GM12878 (cell line): Measurements from ENCODE around the gene PLVAP. TPM values are rescaled to one million over a fixed set of nuclear protein-coding genes. Genes with fewer than 3 reads are reported as not detected.

Source experiments
- ATAC-seq: fragments of 200-7000 bp; cut with Tn5 transposase; 3 replicates; pipeline ENCODE4 v1.9.1; 2020; ENCODE audit warnings: mild to moderate bottlenecking, moderate library complexity
- BruUV-seq: library from RNA; stranded (reverse); fragments of 400-500 nt; replicated peaks from 2 replicates; lab custom pipeline; 2021; lab: Mats Ljungman, UMichigan
- CTCF ChIA-PET: fragments of 300-600 bp; sonication (Branson Sonifier 250); formaldehyde crosslinking; extraction: SDS; loops from one replicate; lab custom pipeline; 2021; ENCODE audit warnings: inconsistent platforms; lab: Yijun Ruan, JAX
- POLR2A ChIA-PET: fragments of 350-600 bp; formaldehyde crosslinking; extraction: SDS; loops from one replicate; lab custom pipeline; 2021; ENCODE audit warnings: inconsistent platforms; lab: Charles Lee
- RAD21 ChIA-PET: fragments of 300-600 bp; sonication (Branson Sonifier 250); formaldehyde crosslinking; loops from one replicate; lab custom pipeline; 2023; ENCODE audit warnings: antibody characterized with exemption; ENCODE audit not compliant: unreplicated experiment; lab: Charles Lee
- SMC1A ChIA-PET: fragments of 300-600 bp; sonication (Branson Sonifier 250); formaldehyde crosslinking; loops from one replicate; lab custom pipeline; 2023; ENCODE audit not compliant: unreplicated experiment, uncharacterized antibody; lab: Charles Lee
- DNase-seq: peaks from one replicate; pipeline ENCODE4 v3.0.0-alpha.2; 2011; ENCODE audit warnings: low read depth, low spot score
- FAIRE-seq: peaks from 3 replicates; lab custom pipeline; 2011; peaks lifted over from hg19 to GRCh38; lab: Jason Lieb, UNC
- H2AFZ ChIP-seq: 2 replicates; pipeline ENCODE4 v1.6.0; 2011; ENCODE audit warnings: low read depth, low read length, control low read depth; ENCODE audit not compliant: control insufficient read depth
- H3K27ac ChIP-seq: 2 replicates; pipeline ENCODE4 v1.5.1; 2011; ENCODE audit warnings: control low read depth; ENCODE audit not compliant: control insufficient read depth, insufficient read depth
- H3K27me3 ChIP-seq, 2 experiments: replicated peaks in 1 of 2; 2 replicates each; pipeline versions ENCODE4 v1.6.0 to v1.6.1; 2011; ENCODE audit warnings: low read length in 1 of 2; ENCODE audit not compliant: control insufficient read depth in 2 of 2, insufficient read depth in 2 of 2
- H3K36me3 ChIP-seq, 2 experiments: 2 replicates each; pipeline ENCODE4 v1.5.1; 2011; ENCODE audit warnings: low read length in 1 of 2; ENCODE audit not compliant: control insufficient read depth in 2 of 2, insufficient read depth in 2 of 2
- H3K4me1 ChIP-seq: 2 replicates; pipeline ENCODE4 v1.6.1; 2011; ENCODE audit warnings: mild to moderate bottlenecking, low read length, moderate library complexity, mixed read lengths; ENCODE audit not compliant: control insufficient read depth, insufficient read depth
- H3K4me2 ChIP-seq: 2 replicates; pipeline ENCODE4 v1.6.0; 2011; ENCODE audit warnings: control low read depth; ENCODE audit not compliant: control insufficient read depth, insufficient read depth
- H3K4me3 ChIP-seq: fragments of 200-600 bp; sonication (generic); 2 replicates; pipeline ENCODE4 v1.5.1; 2016
- H3K79me2 ChIP-seq: 2 replicates; pipeline ENCODE4 v1.6.0; 2011; ENCODE audit warnings: low read length; ENCODE audit not compliant: control insufficient read depth, insufficient read depth
- H3K9ac ChIP-seq: 2 replicates; pipeline ENCODE4 v1.8.0; 2011; ENCODE audit warnings: low read length, control low read depth, mixed read lengths; ENCODE audit not compliant: control insufficient read depth, insufficient read depth
- H3K9me3 ChIP-seq: replicated peaks from 3 replicates; pipeline ENCODE4 v1.5.1; 2011; ENCODE audit warnings: mild to moderate bottlenecking, low read length; ENCODE audit not compliant: control insufficient read depth, insufficient read depth
- H4K20me1 ChIP-seq: 2 replicates; pipeline ENCODE4 v1.6.0; 2011; ENCODE audit not compliant: control insufficient read depth, insufficient read depth
- KAT2A ChIP-seq: conservative IDR thresholded peaks from 2 replicates; pipeline ENCODE4 v1.6.1; 2011; ENCODE audit warnings: low read depth, low read length; ENCODE audit not compliant: control insufficient read depth
- NBN ChIP-seq: fragments of 450-650 bp; IDR thresholded peaks from 2 replicates; pipeline ENCODE4 v1.6.1; 2016
- WGBS: methylation state at CpG from one replicate; pipeline ENCODE4 v1.1.6; 2016; ENCODE audit warnings: low lambda C conversion rate; ENCODE audit not compliant: insufficient replicate concordance, insufficient coverage; ENCODE audit errors: missing lambda C conversion rate; 5-methylcytosine and 5-hydroxymethylcytosine counted together
- in situ Hi-C: fragments of 300-500 bp; cut with MboI; formaldehyde crosslinking; loops from 9 replicates; pipeline ENCODE4 v1.14.3; 2018; ENCODE audit warnings: mixed read lengths
- intact Hi-C: fragments of 100-400 bp; cut with micrococcal nuclease; formaldehyde crosslinking; loops from one replicate; pipeline ENCODE4 v1.14.2; 2022; ENCODE audit not compliant: unreplicated experiment
- polyA plus RNA-seq, 11 experiments: library from polyadenylated mRNA; depleted of rRNA in 4 of 11; unstranded in 6 of 11; stranded (reverse) in 5 of 11; fragments of >200 nt; fragmentation: Nextera tagmentation in 4 of 11; fragmentation: Illumina TruSeq in 1 of 11; extraction: Ambion mirVana in 4 of 11; extraction: Trizol in 1 of 11; gene quantifications; 1 replicate in 1 of 11; 2 replicates in 10 of 11; pipeline versions ENCODE4 v1.2.1 to v1.2.3, GENCODE V29; 2011 to 2016; ENCODE audit warnings: inconsistent platforms in 2 of 11, missing spikeins in 2 of 11, low read depth in 1 of 11
- total RNA-seq, 4 experiments: library from RNA; depleted of rRNA in 3 of 4; stranded (reverse); fragments of >200 nt in 3 of 4; fragmentation: Illumina TruSeq in 1 of 4; extraction: Trizol in 1 of 4; gene quantifications; 2 replicates each; pipeline versions ENCODE4 v1.2.1 to v1.2.3, GENCODE V29; 2013 to 2021
- TF ChIP-seq, protein P1 (sequence below): fragments of 450-650 bp; IDR thresholded peaks from 2 replicates; pipeline ENCODE4 v1.6.1; 2017; ENCODE audit warnings: low read depth, mild to moderate bottlenecking, moderate library complexity
- TF ChIP-seq, protein P2 (sequence below): fragments of 450-650 bp; formaldehyde crosslinking; IDR thresholded peaks from 2 replicates; pipeline ENCODE4 v1.5.0; 2022; ENCODE audit warnings: mild to moderate bottlenecking, missing genetic modification characterization
- TF ChIP-seq, protein P3 (sequence below): IDR thresholded peaks from 2 replicates; pipeline ENCODE4 v1.6.1; 2012; ENCODE audit warnings: low read depth, low read length, improper control_type of control experiment
- TF ChIP-seq, protein P4 (sequence below): fragments of 450-650 bp; IDR thresholded peaks from 2 replicates; pipeline ENCODE4 v1.6.1; 2016; ENCODE audit warnings: mild to moderate bottlenecking

The PLVAP gene
- total and polyA plus RNA-seq, 10 of the 15 experiments (the other 5 are each of a cell fraction or from before 2014, with no cell fraction given): 0.03 to 0.54 (median 0.06) TPM; not detected in 4

DNA sequence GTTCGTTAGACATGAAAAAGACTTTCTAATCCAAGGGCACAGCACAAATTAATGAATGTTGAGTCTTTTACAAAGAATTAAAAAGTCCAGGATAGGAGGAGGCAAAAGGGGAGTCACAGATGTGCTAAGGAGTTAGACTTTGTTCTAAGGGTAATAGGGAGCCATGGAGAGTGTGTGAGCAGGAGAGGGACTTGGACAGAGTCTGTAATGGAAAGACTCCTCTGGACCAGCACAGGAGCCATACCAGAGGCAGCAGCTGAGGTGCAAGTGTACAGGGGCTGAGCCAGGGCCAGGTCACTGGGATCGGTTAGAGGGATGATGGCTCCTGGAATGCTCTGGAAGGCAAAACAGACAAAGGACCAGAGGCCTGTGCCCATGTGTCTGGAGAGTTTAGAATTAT, 29.3 kb downstream of the PLVAP start:
- TF ChIP-seq, protein P1, sequence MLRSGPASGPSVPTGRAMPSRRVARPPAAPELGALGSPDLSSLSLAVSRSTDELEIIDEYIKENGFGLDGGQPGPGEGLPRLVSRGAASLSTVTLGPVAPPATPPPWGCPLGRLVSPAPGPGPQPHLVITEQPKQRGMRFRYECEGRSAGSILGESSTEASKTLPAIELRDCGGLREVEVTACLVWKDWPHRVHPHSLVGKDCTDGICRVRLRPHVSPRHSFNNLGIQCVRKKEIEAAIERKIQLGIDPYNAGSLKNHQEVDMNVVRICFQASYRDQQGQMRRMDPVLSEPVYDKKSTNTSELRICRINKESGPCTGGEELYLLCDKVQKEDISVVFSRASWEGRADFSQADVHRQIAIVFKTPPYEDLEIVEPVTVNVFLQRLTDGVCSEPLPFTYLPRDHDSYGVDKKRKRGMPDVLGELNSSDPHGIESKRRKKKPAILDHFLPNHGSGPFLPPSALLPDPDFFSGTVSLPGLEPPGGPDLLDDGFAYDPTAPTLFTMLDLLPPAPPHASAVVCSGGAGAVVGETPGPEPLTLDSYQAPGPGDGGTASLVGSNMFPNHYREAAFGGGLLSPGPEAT: no peak
- TF ChIP-seq, protein P2, sequence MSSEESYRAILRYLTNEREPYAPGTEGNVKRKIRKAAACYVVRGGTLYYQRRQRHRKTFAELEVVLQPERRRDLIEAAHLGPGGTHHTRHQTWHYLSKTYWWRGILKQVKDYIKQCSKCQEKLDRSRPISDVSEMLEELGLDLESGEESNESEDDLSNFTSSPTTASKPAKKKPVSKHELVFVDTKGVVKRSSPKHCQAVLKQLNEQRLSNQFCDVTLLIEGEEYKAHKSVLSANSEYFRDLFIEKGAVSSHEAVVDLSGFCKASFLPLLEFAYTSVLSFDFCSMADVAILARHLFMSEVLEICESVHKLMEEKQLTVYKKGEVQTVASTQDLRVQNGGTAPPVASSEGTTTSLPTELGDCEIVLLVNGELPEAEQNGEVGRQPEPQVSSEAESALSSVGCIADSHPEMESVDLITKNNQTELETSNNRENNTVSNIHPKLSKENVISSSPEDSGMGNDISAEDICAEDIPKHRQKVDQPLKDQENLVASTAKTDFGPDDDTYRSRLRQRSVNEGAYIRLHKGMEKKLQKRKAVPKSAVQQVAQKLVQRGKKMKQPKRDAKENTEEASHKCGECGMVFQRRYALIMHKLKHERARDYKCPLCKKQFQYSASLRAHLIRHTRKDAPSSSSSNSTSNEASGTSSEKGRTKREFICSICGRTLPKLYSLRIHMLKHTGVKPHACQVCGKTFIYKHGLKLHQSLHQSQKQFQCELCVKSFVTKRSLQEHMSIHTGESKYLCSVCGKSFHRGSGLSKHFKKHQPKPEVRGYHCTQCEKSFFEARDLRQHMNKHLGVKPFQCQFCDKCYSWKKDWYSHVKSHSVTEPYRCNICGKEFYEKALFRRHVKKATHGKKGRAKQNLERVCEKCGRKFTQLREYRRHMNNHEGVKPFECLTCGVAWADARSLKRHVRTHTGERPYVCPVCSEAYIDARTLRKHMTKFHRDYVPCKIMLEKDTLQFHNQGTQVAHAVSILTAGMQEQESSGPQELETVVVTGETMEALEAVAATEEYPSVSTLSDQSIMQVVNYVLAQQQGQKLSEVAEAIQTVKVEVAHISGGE (CRISPR knock-in tag): no peak
- TF ChIP-seq KAT2A (no peak), NBN (no peak)
- TF ChIP-seq, protein P3, sequence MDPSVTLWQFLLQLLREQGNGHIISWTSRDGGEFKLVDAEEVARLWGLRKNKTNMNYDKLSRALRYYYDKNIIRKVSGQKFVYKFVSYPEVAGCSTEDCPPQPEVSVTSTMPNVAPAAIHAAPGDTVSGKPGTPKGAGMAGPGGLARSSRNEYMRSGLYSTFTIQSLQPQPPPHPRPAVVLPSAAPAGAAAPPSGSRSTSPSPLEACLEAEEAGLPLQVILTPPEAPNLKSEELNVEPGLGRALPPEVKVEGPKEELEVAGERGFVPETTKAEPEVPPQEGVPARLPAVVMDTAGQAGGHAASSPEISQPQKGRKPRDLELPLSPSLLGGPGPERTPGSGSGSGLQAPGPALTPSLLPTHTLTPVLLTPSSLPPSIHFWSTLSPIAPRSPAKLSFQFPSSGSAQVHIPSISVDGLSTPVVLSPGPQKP: no peak
- TF ChIP-seq, protein P4, sequence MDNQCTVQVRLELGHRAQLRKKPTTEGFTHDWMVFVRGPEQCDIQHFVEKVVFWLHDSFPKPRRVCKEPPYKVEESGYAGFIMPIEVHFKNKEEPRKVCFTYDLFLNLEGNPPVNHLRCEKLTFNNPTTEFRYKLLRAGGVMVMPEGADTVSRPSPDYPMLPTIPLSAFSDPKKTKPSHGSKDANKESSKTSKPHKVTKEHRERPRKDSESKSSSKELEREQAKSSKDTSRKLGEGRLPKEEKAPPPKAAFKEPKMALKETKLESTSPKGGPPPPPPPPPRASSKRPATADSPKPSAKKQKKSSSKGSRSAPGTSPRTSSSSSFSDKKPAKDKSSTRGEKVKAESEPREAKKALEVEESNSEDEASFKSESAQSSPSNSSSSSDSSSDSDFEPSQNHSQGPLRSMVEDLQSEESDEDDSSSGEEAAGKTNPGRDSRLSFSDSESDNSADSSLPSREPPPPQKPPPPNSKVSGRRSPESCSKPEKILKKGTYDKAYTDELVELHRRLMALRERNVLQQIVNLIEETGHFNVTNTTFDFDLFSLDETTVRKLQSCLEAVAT: no peak
- in situ Hi-C loops: loop anchor here (5.0 kb wide), 2 partner anchors 39 to 119 kb away; no protein-coding TSS in a partner anchor
- Histone ChIP-seq H3K4me3 (no peak overlapping the region), H4K20me1 (no peaks in the 10 kb centered on the region), H3K27ac (no peak overlapping the region), H3K4me2 (no peak overlapping the region), H3K4me1 (peaks cover 19% of the 10 kb centered on the region), H3K27me3 (no peaks in the 10 kb centered on the region), H3K9me3 (no peaks in the 10 kb centered on the region), H3K9ac (no peak overlapping the region), H3K79me2 (no peaks in the 10 kb centered on the region), H2AFZ (peak overlapping the region; percentile 28; the same call in 1 of the 2 replicates), H3K36me3 (no peaks in the 10 kb centered on the region)
- SMC1A ChIA-PET: interaction anchor here (1.2 to 6.6 kb wide), 4 partner anchors 32 to 59 kb away, joined by 3 to 69 read pairs (median 3); no protein-coding TSS in a partner anchor
- DNase-seq (no peak), FAIRE-seq (peak; percentile 52), ATAC-seq (no peak)
- BruUV-seq: no TSS peak
- RAD21 ChIA-PET: interaction anchor here (4.6 kb wide), 1 partner anchor 38 kb away, joined by 32 read pairs; no protein-coding TSS in a partner anchor
- CTCF ChIA-PET: interaction anchor here (1.1 to 9.2 kb wide), 8 partner anchors 9 to 118 kb away, joined by 3 to 170 read pairs (median 6); partner anchors contain the start of gene CCDC194
- WGBS: 45% methylated on average over 2 of the region's 2 CpGs
- intact Hi-C loops: no loop called here
- POLR2A ChIA-PET: interaction anchor here (0.5 to 0.7 kb wide), 2 partner anchors 38 to 626 kb away, joined by 3 to 8 read pairs; no protein-coding TSS in a partner anchor
